HEK293 (cell line): ENCODE results near the gene PNLDC1.

Experiments
- AEBP2 ChIP-seq: fragments of 450-650 bp; formaldehyde crosslinking; IDR thresholded peaks from 2 replicates; pipeline ENCODE4 v1.5.1; 2016; ENCODE audit warnings: missing biosample characterization, missing genetic modification characterization, borderline replicate concordance
- EGR2 ChIP-seq: fragments of 450-650 bp; formaldehyde crosslinking; IDR thresholded peaks from 2 replicates; pipeline ENCODE4 v1.5.1; 2016; ENCODE audit warnings: low read depth, missing biosample characterization, missing genetic modification characterization
- HOXC10 ChIP-seq: sonication (generic); formaldehyde crosslinking; IDR thresholded peaks from 2 replicates; pipeline ENCODE4 v1.8.1; 2023; ENCODE audit warnings: mild to moderate bottlenecking, missing genetic modification reagents
- KLF1 ChIP-seq: fragments of 450-650 bp; formaldehyde crosslinking; IDR thresholded peaks from 2 replicates; pipeline ENCODE4 v1.5.1; 2016; ENCODE audit warnings: missing biosample characterization, missing genetic modification characterization
- KLF17 ChIP-seq: fragments of 450-650 bp; formaldehyde crosslinking; IDR thresholded peaks from 2 replicates; pipeline ENCODE4 v1.5.1; 2016; ENCODE audit warnings: missing biosample characterization, missing genetic modification characterization
- SP7 ChIP-seq: fragments of 450-650 bp; formaldehyde crosslinking; IDR thresholded peaks from 2 replicates; pipeline ENCODE4 v1.5.1; 2016; ENCODE audit warnings: missing biosample characterization, missing genetic modification characterization
- ZBTB44 ChIP-seq: fragments of 450-650 bp; IDR thresholded peaks from 2 replicates; pipeline ENCODE4 v1.5.1; 2018; ENCODE audit warnings: missing biosample characterization, mild to moderate bottlenecking, missing genetic modification characterization
- ZBTB49 ChIP-seq: fragments of 450-650 bp; formaldehyde crosslinking; IDR thresholded peaks from 2 replicates; pipeline ENCODE4 v1.5.1; 2016; ENCODE audit warnings: missing biosample characterization, missing genetic modification characterization, low read depth
- ZEB2 ChIP-seq: fragments of 450-650 bp; formaldehyde crosslinking; IDR thresholded peaks from 2 replicates; pipeline ENCODE4 v1.5.1; 2016; ENCODE audit warnings: missing biosample characterization, missing genetic modification characterization
- ZFP3 ChIP-seq: fragments of 450-650 bp; formaldehyde crosslinking; IDR thresholded peaks from 2 replicates; pipeline ENCODE4 v1.5.1; 2016; ENCODE audit warnings: low read depth, missing biosample characterization, missing genetic modification characterization
- ZFP41 ChIP-seq: fragments of 450-650 bp; formaldehyde crosslinking; IDR thresholded peaks from 2 replicates; pipeline ENCODE4 v1.5.1; 2016; ENCODE audit warnings: missing biosample characterization, missing genetic modification characterization, borderline replicate concordance
- ZNF140 ChIP-seq: fragments of 450-650 bp; formaldehyde crosslinking; IDR thresholded peaks from 2 replicates; pipeline ENCODE4 v1.5.1; 2016; ENCODE audit warnings: missing biosample characterization, missing genetic modification characterization
- ZNF174 ChIP-seq: fragments of 450-650 bp; formaldehyde crosslinking; IDR thresholded peaks from 2 replicates; pipeline ENCODE4 v1.5.0; 2017; ENCODE audit warnings: missing biosample characterization, mild to moderate bottlenecking, missing genetic modification characterization
- ZNF2 ChIP-seq: fragments of 450-650 bp; formaldehyde crosslinking; IDR thresholded peaks from 2 replicates; pipeline ENCODE4 v1.5.1; 2016; ENCODE audit warnings: missing biosample characterization, missing genetic modification characterization
- ZNF221 ChIP-seq: fragments of 450-650 bp; formaldehyde crosslinking; IDR thresholded peaks from 2 replicates; pipeline ENCODE4 v1.5.1; 2017; ENCODE audit warnings: missing biosample characterization, missing genetic modification characterization, borderline replicate concordance
- ZNF248 ChIP-seq: fragments of 450-650 bp; formaldehyde crosslinking; IDR thresholded peaks from 2 replicates; pipeline ENCODE4 v1.5.1; 2017; ENCODE audit warnings: missing biosample characterization, missing genetic modification characterization
- ZNF26 ChIP-seq: fragments of 450-650 bp; formaldehyde crosslinking; IDR thresholded peaks from 2 replicates; pipeline ENCODE4 v1.5.1; 2016; ENCODE audit warnings: missing biosample characterization, missing genetic modification characterization
- ZNF324 ChIP-seq: fragments of 450-650 bp; formaldehyde crosslinking; IDR thresholded peaks from 2 replicates; pipeline ENCODE4 v1.5.1; 2016; ENCODE audit warnings: missing biosample characterization, missing genetic modification characterization
- ZNF341 ChIP-seq: fragments of 450-650 bp; formaldehyde crosslinking; IDR thresholded peaks from 2 replicates; pipeline ENCODE4; 2016; ENCODE audit warnings: low read depth, missing biosample characterization, missing genetic modification characterization
- ZNF521 ChIP-seq: fragments of 450-650 bp; formaldehyde crosslinking; IDR thresholded peaks from 2 replicates; pipeline ENCODE4 v1.5.1; 2017; ENCODE audit warnings: missing biosample characterization, mild to moderate bottlenecking, missing genetic modification characterization
- ZNF530 ChIP-seq: fragments of 450-650 bp; formaldehyde crosslinking; IDR thresholded peaks from 2 replicates; pipeline ENCODE4 v1.5.1; 2016; ENCODE audit warnings: low read depth, missing biosample characterization, missing genetic modification characterization
- ZNF558 ChIP-seq: fragments of 450-650 bp; formaldehyde crosslinking; IDR thresholded peaks from 2 replicates; pipeline ENCODE4 v1.5.1; 2016; ENCODE audit warnings: missing biosample characterization, missing genetic modification characterization
- ZNF561 ChIP-seq: fragments of 450-650 bp; IDR thresholded peaks from 2 replicates; pipeline ENCODE4 v1.5.1; 2018; ENCODE audit warnings: missing biosample characterization, missing genetic modification characterization, borderline replicate concordance
- ZNF626 ChIP-seq: fragments of 450-650 bp; sonication (Bioruptor Pico); formaldehyde crosslinking; IDR thresholded peaks from 2 replicates; pipeline ENCODE4 v1.5.1; 2018; ENCODE audit warnings: missing biosample characterization, missing genetic modification characterization, inconsistent platforms
- ZNF639 ChIP-seq: fragments of 450-650 bp; formaldehyde crosslinking; IDR thresholded peaks from 2 replicates; pipeline ENCODE4 v1.5.1; 2016; ENCODE audit warnings: missing biosample characterization, missing genetic modification characterization
- ZNF654 ChIP-seq: fragments of 450-650 bp; formaldehyde crosslinking; IDR thresholded peaks from 2 replicates; pipeline ENCODE4 v1.5.1; 2016; ENCODE audit warnings: low read depth, missing biosample characterization, missing genetic modification characterization
- ZNF677 ChIP-seq: fragments of 450-650 bp; IDR thresholded peaks from 2 replicates; pipeline ENCODE4 v1.5.0; 2018; ENCODE audit warnings: missing biosample characterization, mild to moderate bottlenecking, missing genetic modification characterization, moderate library complexity
- ZNF776 ChIP-seq: fragments of 450-650 bp; formaldehyde crosslinking; IDR thresholded peaks from 2 replicates; pipeline ENCODE4 v1.5.0; 2017; ENCODE audit warnings: missing biosample characterization, missing genetic modification characterization, borderline replicate concordance
- ZNF785 ChIP-seq: fragments of 450-650 bp; formaldehyde crosslinking; IDR thresholded peaks from 2 replicates; pipeline ENCODE4 v1.5.1; 2016; ENCODE audit warnings: missing biosample characterization, missing genetic modification characterization
- ZNF791 ChIP-seq: fragments of 450-650 bp; formaldehyde crosslinking; IDR thresholded peaks from 2 replicates; pipeline ENCODE4 v1.5.1; 2016; ENCODE audit warnings: missing biosample characterization, missing genetic modification characterization
- ZNF837 ChIP-seq: fragments of 450-650 bp; formaldehyde crosslinking; IDR thresholded peaks from 2 replicates; pipeline ENCODE4 v1.5.1; 2016; ENCODE audit warnings: missing biosample characterization, missing genetic modification characterization

The PNLDC1 gene

GRCh38 chr6:159761873-159762680 is 38.0 kb upstream of the PNLDC1 start, which contains the start of gene ACAT2 (continued):
- TF ChIP-seq KLF17 (tag by site-specific recombination) (peak; percentile 82), ZNF785 (tag by site-specific recombination) (no peak), EGR2 (tag by site-specific recombination) (peak; percentile 41; the same call in 1 of the 2 replicates), ZBTB44 (no peak), ZNF174 (no peak), ZNF521 (no peak), ZNF140 (tag by site-specific recombination) (peak; percentile 23; the same call in 1 of the 2 replicates), ZNF26 (tag by site-specific recombination) (no peak), ZNF530 (tag by site-specific recombination) (no peak), ZNF626 (tag by site-specific recombination) (no peak), SP7 (tag by site-specific recombination) (peak; percentile 91), ZNF837 (tag by site-specific recombination) (no peak), ZFP41 (no peak), ZNF791 (tag by site-specific recombination) (no peak), ZNF248 (tag by site-specific recombination) (no peak), ZFP3 (tag by site-specific recombination) (no peak), ZNF654 (tag by site-specific recombination) (no peak), HOXC10 (CRISPR knock-in tag) (no peak), ZNF677 (tag by site-specific recombination) (no peak), AEBP2 (no peak), ZEB2 (tag by site-specific recombination) (peak; percentile 91), ZNF324 (tag by site-specific recombination) (peak; percentile 80; the same call in 1 of the 2 replicates), ZNF639 (tag by site-specific recombination) (peak; percentile 65), ZNF221 (tag by site-specific recombination) (no peak), ZNF2 (tag by site-specific recombination) (peak; percentile 91), ZNF558 (tag by site-specific recombination) (no peak), ZNF776 (no peak), ZBTB49 (tag by site-specific recombination) (no peak), KLF1 (peak; percentile 89), ZNF561 (tag by site-specific recombination) (peak; percentile 45; the same call in 1 of the 2 replicates), ZNF341 (tag by site-specific recombination) (peak; percentile 55)
